ENCODE results near the gene NDUFS2.

Gene NDUFS2

GRCh38 chr1:161172349-161172748 lies 29.8 kb upstream of the NDUFS2 start:
- no peak overlapping the region for H3K27ac ChIP-seq (ENCODE audit: low read depth, low read length, poor library complexity, severe bottlenecking)
- no peak overlapping the region for H2AFZ ChIP-seq (ENCODE audit: low read length)
- H3K79me2 ChIP-seq (ENCODE audit: insufficient read depth, low read length): no peaks in the 10 kb centered on the region
- H4K20me1 ChIP-seq (ENCODE audit: insufficient read depth, low read length): no peaks in the 10 kb centered on the region
- no peaks in the 10 kb centered on the region for H3K9me3 ChIP-seq (ENCODE audit: low read length)
- TF ChIP-seq CTCF (IDR thresholded peaks at IDR 0.05; ENCODE audit: low read length): no peak
- TF ChIP-seq EZH2 (IDR thresholded peaks at IDR 0.05; ENCODE audit: borderline replicate concordance, low read length): no peak
- H3K9ac ChIP-seq (ENCODE audit: low read length): no peak overlapping the region
- no peak overlapping the region for H3K4me2 ChIP-seq (ENCODE audit: low read length)
- H3K9me2 ChIP-seq (ENCODE audit: low read depth, low read length): no peaks in the 10 kb centered on the region
- no peak overlapping the region for H3K4me3 ChIP-seq (ENCODE audit: low read depth, low read length, poor library complexity, severe bottlenecking)
- peaks cover 64% of the 10 kb centered on the region for H3K36me3 ChIP-seq (ENCODE audit: insufficient read depth, low read length)
- no peaks in the 10 kb centered on the region for H3K27me3 ChIP-seq (ENCODE audit: insufficient read depth, low read length)
- H3F3A ChIP-seq (ENCODE audit: insufficient read depth, low read length): no peaks in the 10 kb centered on the region
- peaks cover 19% of the 10 kb centered on the region for H3K4me1 ChIP-seq (ENCODE audit: insufficient read depth, low read length, severe bottlenecking)

- Histone ChIP-seq H3K4me3 (ENCODE audit: low read depth, low read length, poor library complexity, severe bottlenecking) (no peak overlapping the region), H3K4me1 (ENCODE audit: insufficient read depth, low read length, severe bottlenecking) (peaks cover 23% of the 10 kb centered on the region), H4K20me1 (ENCODE audit: insufficient read depth, low read length) (no peaks in the 10 kb centered on the region), H3K9me3 (ENCODE audit: low read length) (no peaks in the 10 kb centered on the region), H3K79me2 (ENCODE audit: insufficient read depth, low read length) (no peaks in the 10 kb centered on the region), H3K9ac (ENCODE audit: low read length) (no peak overlapping the region), H3F3A (ENCODE audit: insufficient read depth, low read length) (no peaks in the 10 kb centered on the region), H3K4me2 (ENCODE audit: low read length) (no peak overlapping the region), H3K36me3 (ENCODE audit: insufficient read depth, low read length) (peaks cover 64% of the 10 kb centered on the region), H3K27ac (ENCODE audit: low read depth, low read length, poor library complexity, severe bottlenecking) (no peak overlapping the region), H3K27me3 (ENCODE audit: insufficient read depth, low read length) (no peaks in the 10 kb centered on the region), H2AFZ (ENCODE audit: low read length) (no peak overlapping the region), H3K9me2 (ENCODE audit: low read depth, low read length) (no peaks in the 10 kb centered on the region)
- TF ChIP-seq CTCF (IDR thresholded peaks at IDR 0.05; ENCODE audit: low read length): no peak
- TF ChIP-seq EZH2 (IDR thresholded peaks at IDR 0.05; ENCODE audit: borderline replicate concordance, low read length): no peak
Observed at GRCh38 chr1:161172776-161173376, 29.3 kb upstream of the NDUFS2 start.

- H3K36me3 ChIP-seq (ENCODE audit: insufficient read depth, low read length): peaks cover 64% of the 10 kb centered on the region
- no peak for TF ChIP-seq EZH2 (IDR thresholded peaks at IDR 0.05; ENCODE audit: borderline replicate concordance, low read length)
- TF ChIP-seq CTCF (IDR thresholded peaks at IDR 0.05; ENCODE audit: low read length): no peak
- H3K4me1 ChIP-seq (ENCODE audit: insufficient read depth, low read length, severe bottlenecking): peaks cover 31% of the 10 kb centered on the region
Observed at GRCh38 chr1:161173711-161174110, 28.5 kb upstream of the NDUFS2 start.

More at GRCh38 chr1:161173711-161174110, 28.5 kb upstream of the NDUFS2 start:
- Histone ChIP-seq H2AFZ (ENCODE audit: low read length) (no peak overlapping the region), H3K4me3 (ENCODE audit: low read depth, low read length, poor library complexity, severe bottlenecking) (no peak overlapping the region), H3K4me2 (ENCODE audit: low read length) (no peak overlapping the region), H3K9ac (ENCODE audit: low read length) (no peak overlapping the region), H3K79me2 (ENCODE audit: insufficient read depth, low read length) (no peaks in the 10 kb centered on the region), H4K20me1 (ENCODE audit: insufficient read depth, low read length) (no peaks in the 10 kb centered on the region), H3K27me3 (ENCODE audit: insufficient read depth, low read length) (no peaks in the 10 kb centered on the region), H3F3A (ENCODE audit: insufficient read depth, low read length) (no peaks in the 10 kb centered on the region), H3K9me3 (ENCODE audit: low read length) (no peaks in the 10 kb centered on the region), H3K27ac (ENCODE audit: low read depth, low read length, poor library complexity, severe bottlenecking) (no peak overlapping the region), H3K9me2 (ENCODE audit: low read depth, low read length) (no peaks in the 10 kb centered on the region)
